ENCODE data around the gene MEIOB. TPM values are rescaled to one million over a fixed set of nuclear protein-coding genes. Genes with fewer than 3 reads are reported as not detected.

The MEIOB gene
- total RNA-seq, 1 donor: not detected

GRCh38 chr16:1790611-1791255 lies 81.2 kb downstream of the MEIOB start:
- H3K4me3 ChIP-seq (ENCODE audit: insufficient read depth, low read length): no peak overlapping the region
- H3K4me1 ChIP-seq (ENCODE audit: insufficient read depth, low read length): no peaks in the 10 kb centered on the region
- DNase-seq (ENCODE audit: insufficient read length, low spot score, missing footprints): peak; percentile 66
- peaks cover 22% of the 10 kb centered on the region for H3K79me2 ChIP-seq (ENCODE audit: insufficient read depth, low read length)
- TF ChIP-seq CTCF (IDR thresholded peaks at IDR 0.05; ENCODE audit: extremely low read depth, low read depth, low read length): no peak
- peaks cover 14% of the 10 kb centered on the region for H4K20me1 ChIP-seq (ENCODE audit: insufficient read depth, low read length)
- H2AFZ ChIP-seq (ENCODE audit: low read length): no peak overlapping the region
- H3K27me3 ChIP-seq (ENCODE audit: insufficient read depth, low read length): no peaks in the 10 kb centered on the region
- peaks cover 12% of the 10 kb centered on the region for H3K36me3 ChIP-seq (ENCODE audit: insufficient read depth, low read length)
- H3K27ac ChIP-seq (ENCODE audit: low read depth, low read length): no peak overlapping the region
- H3K9me3 ChIP-seq (ENCODE audit: low read depth, low read length): no peaks in the 10 kb centered on the region
- no peak overlapping the region for H3K4me2 ChIP-seq (ENCODE audit: insufficient read depth, low read length)

DNA sequence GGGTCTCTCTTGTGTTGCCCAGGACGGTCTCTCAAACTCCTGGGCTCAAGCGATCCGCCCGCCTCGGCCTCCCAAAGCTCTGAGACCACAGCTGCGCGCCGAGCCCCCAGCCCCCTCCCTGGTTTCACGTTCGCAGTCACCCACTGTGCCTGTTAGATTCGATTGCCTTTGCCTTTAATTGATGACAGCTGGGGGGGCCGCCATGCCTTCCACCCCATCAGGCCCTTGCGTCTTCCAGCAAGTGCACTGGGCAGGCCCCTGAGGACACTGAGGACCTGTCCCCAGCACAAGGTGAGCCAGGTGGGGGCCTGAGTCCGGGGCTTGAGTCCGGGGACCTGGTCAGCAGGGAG lies 81.7 kb downstream of the MEIOB start:
- no peak overlapping the region for H2AFZ ChIP-seq (ENCODE audit: low read length)
- H3K4me2 ChIP-seq (ENCODE audit: insufficient read depth, low read length): no peak overlapping the region
- no peaks in the 10 kb centered on the region for H3K27me3 ChIP-seq (ENCODE audit: insufficient read depth, low read length)
- no peak overlapping the region for H3K4me3 ChIP-seq (ENCODE audit: insufficient read depth, low read length)
- H3K4me1 ChIP-seq (ENCODE audit: insufficient read depth, low read length): no peaks in the 10 kb centered on the region
- H4K20me1 ChIP-seq (ENCODE audit: insufficient read depth, low read length): peaks cover 19% of the 10 kb centered on the region
- H3K79me2 ChIP-seq (ENCODE audit: insufficient read depth, low read length): peaks cover 27% of the 10 kb centered on the region
- TF ChIP-seq CTCF (IDR thresholded peaks at IDR 0.05; ENCODE audit: extremely low read depth, low read depth, low read length): no peak
- H3K9me3 ChIP-seq (ENCODE audit: low read depth, low read length): no peaks in the 10 kb centered on the region
- peak; percentile 61 for DNase-seq (ENCODE audit: insufficient read length, low spot score, missing footprints)
- H3K36me3 ChIP-seq (ENCODE audit: insufficient read depth, low read length): peaks cover 14% of the 10 kb centered on the region
- H3K27ac ChIP-seq (ENCODE audit: low read depth, low read length): no peak overlapping the region

- H3K4me3 ChIP-seq (ENCODE audit: insufficient read depth, low read length): no peak overlapping the region
- H3K4me2 ChIP-seq (ENCODE audit: insufficient read depth, low read length): no peak overlapping the region
- H4K20me1 ChIP-seq (ENCODE audit: insufficient read depth, low read length): peaks cover 22% of the 10 kb centered on the region
- DNase-seq (ENCODE audit: insufficient read length, low spot score, missing footprints): peak; percentile 63
- no peaks in the 10 kb centered on the region for H3K27me3 ChIP-seq (ENCODE audit: insufficient read depth, low read length)
- no peaks in the 10 kb centered on the region for H3K9me3 ChIP-seq (ENCODE audit: low read depth, low read length)
- H3K36me3 ChIP-seq (ENCODE audit: insufficient read depth, low read length): peaks cover 16% of the 10 kb centered on the region
- H3K27ac ChIP-seq (ENCODE audit: low read depth, low read length): no peak overlapping the region
- H2AFZ ChIP-seq (ENCODE audit: low read length): no peak overlapping the region
- TF ChIP-seq CTCF (IDR thresholded peaks at IDR 0.05; ENCODE audit: extremely low read depth, low read depth, low read length): no peak
- peaks cover 33% of the 10 kb centered on the region for H3K79me2 ChIP-seq (ENCODE audit: insufficient read depth, low read length)
- no peaks in the 10 kb centered on the region for H3K4me1 ChIP-seq (ENCODE audit: insufficient read depth, low read length)
These were observed 82.3 kb downstream of the MEIOB start for GRCh38 chr16:1789643-1790045.

- peak; percentile 76 for DNase-seq (ENCODE audit: insufficient read length, low spot score, missing footprints)
- Histone ChIP-seq H3K27me3 (ENCODE audit: insufficient read depth, low read length) (no peaks in the 10 kb centered on the region), H3K4me1 (ENCODE audit: insufficient read depth, low read length) (peaks cover 5% of the 10 kb centered on the region), H3K36me3 (ENCODE audit: insufficient read depth, low read length) (peaks cover 16% of the 10 kb centered on the region), H2AFZ (ENCODE audit: low read length) (no peak overlapping the region), H3K79me2 (ENCODE audit: insufficient read depth, low read length) (peaks cover 43% of the 10 kb centered on the region), H3K4me3 (ENCODE audit: insufficient read depth, low read length) (no peak overlapping the region), H4K20me1 (ENCODE audit: insufficient read depth, low read length) (peaks cover 26% of the 10 kb centered on the region), H3K4me2 (ENCODE audit: insufficient read depth, low read length) (no peak overlapping the region), H3K27ac (ENCODE audit: low read depth, low read length) (no peak overlapping the region), H3K9me3 (ENCODE audit: low read depth, low read length) (no peaks in the 10 kb centered on the region)
- TF ChIP-seq CTCF (IDR thresholded peaks at IDR 0.05; ENCODE audit: extremely low read depth, low read depth, low read length): no peak
These were observed 83.3 kb downstream of the MEIOB start for GRCh38 chr16:1788708-1789100.
